HG03521 (cell line): ENCODE results near the gene PSMB10.
"Not testable (repeated sequence)": the region's sequence is repeated elsewhere in the genome, so short reads cannot be mapped to it uniquely, and the experiment has no call there.

ENCODE experiments used
- ATAC-seq: cut with Tn5 transposase; IDR thresholded peaks from one replicate; pipeline ENCODE4 v1.9.1; 2021; ENCODE audit warnings: mild to moderate bottlenecking, moderate library complexity; ENCODE audit not compliant: unreplicated experiment

The PSMB10 gene

GRCh38 chr16:67943256-67943618, 6.6 kb upstream of the PSMB10 start:
- ATAC-seq: no peak

- no peak for ATAC-seq
These were observed 6.0 kb upstream of the PSMB10 start for GRCh38 chr16:67942510-67943255.

GRCh38 chr16:67942200-67942509, 5.5 kb upstream of the PSMB10 start:
- no peak for ATAC-seq

GRCh38 chr16:67941469-67942199, 5.0 kb upstream of the PSMB10 start:
- ATAC-seq: no peak

- no peak for ATAC-seq
These were observed 3.9 kb upstream of the PSMB10 start for GRCh38 chr16:67940446-67941089.

- no peak for ATAC-seq
These were observed 3.1 kb upstream of the PSMB10 start for GRCh38 chr16:67939507-67940445.

- not testable (repeated sequence) for ATAC-seq
These were observed 1.1 kb upstream of the PSMB10 start for GRCh38 chr16:67937713-67938112.

GRCh38 chr16:67936880-67937605, 393 bp upstream of the PSMB10 start:
- ATAC-seq: peak; percentile 40

- ATAC-seq: peak; percentile 88
These were observed 1.1 kb downstream of the PSMB10 start for GRCh38 chr16:67935402-67936123.

GRCh38 chr16:67935101-67935401, 1.6 kb downstream of the PSMB10 start:
- ATAC-seq: no peak

GRCh38 chr16:67934306-67935100, 2.1 kb downstream of the PSMB10 start:
- no peak for ATAC-seq

GRCh38 chr16:67933805-67934204, 2.8 kb downstream of the PSMB10 start:
- no peak for ATAC-seq

- ATAC-seq: no peak
These were observed 4.2 kb downstream of the PSMB10 start for GRCh38 chr16:67932462-67932840.

- ATAC-seq: no peak
These were observed 4.8 kb downstream of the PSMB10 start, which contains the start of gene CTRL for GRCh38 chr16:67931712-67932461. TSS of gene CTRL (minus strand) at chr16:67931862. CDS start at chr16:67931852, 10 bp downstream.

GRCh38 chr16:67930678-67931211, 5.9 kb downstream of the PSMB10 start:
- ATAC-seq: no peak

- no peak for ATAC-seq
These were observed 6.5 kb downstream of the PSMB10 start for GRCh38 chr16:67930191-67930590.

GRCh38 chr16:67928561-67929364, 7.9 kb downstream of the PSMB10 start:
- no peak for ATAC-seq
